ENCODE measurements around the gene SMC1B. TPM values are rescaled to one million over a fixed set of nuclear protein-coding genes. Genes with fewer than 3 reads are reported as not detected.

Gene SMC1B
- polyA plus RNA-seq, 1 donor from 2014 or later = not detected

GRCh38 chr22:45434981-45435380 lies 21.6 kb upstream of the SMC1B start:
- H4K20me1 ChIP-seq (ENCODE audit: insufficient read depth) = no peaks in the 10 kb centered on the region
- no peaks in the 10 kb centered on the region for H3K27me3 ChIP-seq (ENCODE audit: insufficient read depth, low read depth, low read length)
- TF ChIP-seq MXI1 (conservative IDR thresholded peaks at IDR 0.05; ENCODE audit: poor library complexity, severe bottlenecking) = no peak
- no peak for TF ChIP-seq SMC3 (conservative IDR thresholded peaks at IDR 0.05; ENCODE audit: poor library complexity)
- TF ChIP-seq RAD21 (conservative IDR thresholded peaks at IDR 0.05) = no peak
- no peak for TF ChIP-seq CTCF (IDR thresholded peaks at IDR 0.05; ENCODE audit: poor library complexity, severe bottlenecking)
- no peak for TF ChIP-seq REST (IDR thresholded peaks at IDR 0.05; ENCODE audit: borderline replicate concordance)
- TF ChIP-seq EZH2 (IDR thresholded peaks at IDR 0.05; ENCODE audit: borderline replicate concordance, insufficient read depth, low read length, poor library complexity, severe bottlenecking) = no peak
- no peak for TF ChIP-seq EP300 (conservative IDR thresholded peaks at IDR 0.05; ENCODE audit: poor library complexity, severe bottlenecking)
- TF ChIP-seq TAF1 (IDR thresholded peaks at IDR 0.05; ENCODE audit: low read depth) = no peak
- no peak for TF ChIP-seq POLR2AphosphoS5 (IDR thresholded peaks at IDR 0.05)
- no peaks in the 10 kb centered on the region for H3F3A ChIP-seq (ENCODE audit: insufficient read depth, low read length, poor library complexity, severe bottlenecking)
- H3K9me2 ChIP-seq (ENCODE audit: insufficient read depth, low read length) = no peaks in the 10 kb centered on the region
- no peak overlapping the region for H2AFZ ChIP-seq (ENCODE audit: low read depth, low read length)
- no peak overlapping the region for H3K4me3 ChIP-seq (ENCODE audit: low read length)
- H3K9me3 ChIP-seq (ENCODE audit: low read length) = no peaks in the 10 kb centered on the region
- no peaks in the 10 kb centered on the region for H3K79me2 ChIP-seq (replicated peaks; ENCODE audit: insufficient read depth, low read length)
- H3K36me3 ChIP-seq (ENCODE audit: insufficient read depth, low read length) = no peaks in the 10 kb centered on the region
- H3K27ac ChIP-seq (ENCODE audit: low read length) = no peak overlapping the region
- H3K9ac ChIP-seq (ENCODE audit: low read length) = no peak overlapping the region
- H3K4me2 ChIP-seq (ENCODE audit: low read length) = no peak overlapping the region

GRCh38 chr22:45430871-45431270 lies 17.5 kb upstream of the SMC1B start:
- H3K9ac ChIP-seq (ENCODE audit: low read length) = no peak overlapping the region
- TF ChIP-seq EZH2 (IDR thresholded peaks at IDR 0.05; ENCODE audit: borderline replicate concordance, insufficient read depth, low read length, poor library complexity, severe bottlenecking) (no peak), SMC3 (conservative IDR thresholded peaks at IDR 0.05; ENCODE audit: poor library complexity) (no peak), CTCF (IDR thresholded peaks at IDR 0.05; ENCODE audit: poor library complexity, severe bottlenecking) (no peak), POLR2AphosphoS5 (IDR thresholded peaks at IDR 0.05) (no peak), MXI1 (conservative IDR thresholded peaks at IDR 0.05; ENCODE audit: poor library complexity, severe bottlenecking) (no peak), EP300 (conservative IDR thresholded peaks at IDR 0.05; ENCODE audit: poor library complexity, severe bottlenecking) (no peak), TAF1 (IDR thresholded peaks at IDR 0.05; ENCODE audit: low read depth) (no peak), REST (IDR thresholded peaks at IDR 0.05; ENCODE audit: borderline replicate concordance) (no peak), RAD21 (conservative IDR thresholded peaks at IDR 0.05) (no peak)

More at GRCh38 chr22:45430871-45431270, 17.5 kb upstream of the SMC1B start:
- no peak overlapping the region for H3K27ac ChIP-seq (ENCODE audit: low read length)
- no peaks in the 10 kb centered on the region for H3K27me3 ChIP-seq (ENCODE audit: insufficient read depth, low read depth, low read length)
- no peaks in the 10 kb centered on the region for H3K9me3 ChIP-seq (ENCODE audit: low read length)
- H2AFZ ChIP-seq (ENCODE audit: low read depth, low read length) = no peak overlapping the region
- no peak overlapping the region for H3K4me3 ChIP-seq (ENCODE audit: low read length)
- H3K4me2 ChIP-seq (ENCODE audit: low read length) = no peak overlapping the region
- H3K9me2 ChIP-seq (ENCODE audit: insufficient read depth, low read length) = no peaks in the 10 kb centered on the region
- H3K79me2 ChIP-seq (replicated peaks; ENCODE audit: insufficient read depth, low read length) = no peaks in the 10 kb centered on the region
- no peaks in the 10 kb centered on the region for H3K36me3 ChIP-seq (ENCODE audit: insufficient read depth, low read length)
- no peaks in the 10 kb centered on the region for H4K20me1 ChIP-seq (ENCODE audit: insufficient read depth)
- H3F3A ChIP-seq (ENCODE audit: insufficient read depth, low read length, poor library complexity, severe bottlenecking) = no peaks in the 10 kb centered on the region
